ENCODE results near the gene CDS2.

The CDS2 gene

GRCh38 chr20:5153612-5154542 is 27.1 kb downstream of the CDS2 start:
- DNase-seq (ENCODE audit: low read depth): peak; percentile 23

- DNase-seq (ENCODE audit: low read depth): no peak
These were observed 27.7 kb downstream of the CDS2 start for GRCh38 chr20:5154543-5154925.

- no peak for DNase-seq (ENCODE audit: low read depth)
These were observed 28.6 kb downstream of the CDS2 start for GRCh38 chr20:5155404-5155803.

GRCh38 chr20:5156675-5157448 is 30.1 kb downstream of the CDS2 start:
- peak; percentile 43 for DNase-seq (ENCODE audit: low read depth)

GRCh38 chr20:5159928-5160327 is 33.1 kb downstream of the CDS2 start:
- DNase-seq (ENCODE audit: low read depth): no peak

- peak; percentile 44 for DNase-seq (ENCODE audit: low read depth)
These were observed 34.1 kb downstream of the CDS2 start for GRCh38 chr20:5160882-5161281.

GRCh38 chr20:5161536-5162164 is 34.8 kb downstream of the CDS2 start:
- DNase-seq (ENCODE audit: low read depth): no peak

GRCh38 chr20:5164645-5165625 is 38.1 kb downstream of the CDS2 start:
- no peak for DNase-seq (ENCODE audit: low read depth)

GRCh38 chr20:5168651-5169396 is 42.0 kb downstream of the CDS2 start:
- DNase-seq (ENCODE audit: low read depth): peak; percentile 48

- no peak for DNase-seq (ENCODE audit: low read depth)
These were observed 43.5 kb downstream of the CDS2 start for GRCh38 chr20:5170341-5170740.

- DNase-seq (ENCODE audit: low read depth): no peak
These were observed 44.4 kb downstream of the CDS2 start for GRCh38 chr20:5171064-5171789.

GRCh38 chr20:5171790-5172164 is 45.0 kb downstream of the CDS2 start:
- DNase-seq (ENCODE audit: low read depth): no peak

GRCh38 chr20:5172167-5172601 is 45.4 kb downstream of the CDS2 start:
- no peak for DNase-seq (ENCODE audit: low read depth)

- no peak for DNase-seq (ENCODE audit: low read depth)
These were observed 46.2 kb downstream of the CDS2 start for GRCh38 chr20:5172903-5173463.

- no peak for DNase-seq (ENCODE audit: low read depth)
These were observed 46.9 kb downstream of the CDS2 start for GRCh38 chr20:5173751-5174150.

- DNase-seq (ENCODE audit: low read depth): no peak
These were observed 50.3 kb downstream of the CDS2 start for GRCh38 chr20:5177071-5177470.

GRCh38 chr20:5178046-5178445 is 51.2 kb downstream of the CDS2 start:
- DNase-seq (ENCODE audit: low read depth): no peak

- peak; percentile 19 for DNase-seq (ENCODE audit: low read depth)
These were observed 53.6 kb downstream of the CDS2 start for GRCh38 chr20:5180421-5180820.

- DNase-seq (ENCODE audit: low read depth): peak; percentile 9
These were observed 54.1 kb downstream of the CDS2 start for GRCh38 chr20:5180933-5181332.

GRCh38 chr20:5181492-5181891 is 54.7 kb downstream of the CDS2 start:
- DNase-seq (ENCODE audit: low read depth): no peak

Measured in iris pigment epithelial cell (primary cell).